ENCODE data around the gene BMAL1.
"Not testable (repeated sequence)": the region's sequence is repeated elsewhere in the genome, so short reads cannot be mapped to it uniquely, and the experiment has no call there.

The BMAL1 gene

GRCh38 chr11:13398335-13398734 lies 120.7 kb downstream of the BMAL1 start:
- H3K27me3 Mint-ChIP-seq; H3K4me3 Mint-ChIP-seq; H3K27ac Mint-ChIP-seq; DNase-seq (ENCODE audit: low spot score in 2 of 2); H3K9me3 Mint-ChIP-seq; H3K4me1 Mint-ChIP-seq; ATAC-seq (ENCODE audit: low read depth): not testable (repeated sequence)
- peaks cover 23% of the 10 kb centered on the region for H3K36me3 Mint-ChIP-seq

GRCh38 chr11:13405220-13405619 lies 127.6 kb downstream of the BMAL1 start:
- no peak for DNase-seq (ENCODE audit: low spot score in 2 of 2)
- no peak overlapping the region for H3K4me3 Mint-ChIP-seq
- no peaks in the 10 kb centered on the region for H3K27me3 Mint-ChIP-seq
- H3K36me3 Mint-ChIP-seq: peaks cover 32% of the 10 kb centered on the region
- no peak overlapping the region for H3K27ac Mint-ChIP-seq
- peaks cover 2% of the 10 kb centered on the region for H3K4me1 Mint-ChIP-seq
- no peak for ATAC-seq (ENCODE audit: low read depth)
- peaks cover 4% of the 10 kb centered on the region for H3K9me3 Mint-ChIP-seq

- H3K36me3 Mint-ChIP-seq: peaks cover 29% of the 10 kb centered on the region
These were observed 137.6 kb downstream of the BMAL1 start for GRCh38 chr11:13415201-13415600.

GRCh38 chr11:13421561-13421960 lies 144.0 kb downstream of the BMAL1 start:
- Mint-ChIP-seq H3K4me1 (peaks cover 11% of the 10 kb centered on the region), H3K27ac (no peak overlapping the region)

More at GRCh38 chr11:13415201-13415600, 137.6 kb downstream of the BMAL1 start:
- Mint-ChIP-seq H3K4me3 (no peak overlapping the region), H3K27me3 (no peaks in the 10 kb centered on the region), H3K27ac (no peak overlapping the region), H3K4me1 (no peaks in the 10 kb centered on the region), H3K9me3 (no peaks in the 10 kb centered on the region)
- DNase-seq (ENCODE audit: low spot score in 2 of 2) (no peak), ATAC-seq (ENCODE audit: low read depth) (no peak)

GRCh38 chr11:13423372-13423771 lies 145.8 kb downstream of the BMAL1 start:
- no peak for ATAC-seq (ENCODE audit: low read depth)
- Mint-ChIP-seq H3K36me3 (peaks cover 24% of the 10 kb centered on the region), H3K27me3 (no peaks in the 10 kb centered on the region), H3K9me3 (peaks cover 6% of the 10 kb centered on the region), H3K4me1 (peaks cover 13% of the 10 kb centered on the region), H3K27ac (no peak overlapping the region), H3K4me3 (no peak overlapping the region)
- DNase-seq (ENCODE audit: low spot score in 2 of 2): no peak

More at GRCh38 chr11:13421561-13421960, 144.0 kb downstream of the BMAL1 start:
- DNase-seq (ENCODE audit: low spot score in 2 of 2) (no peak), ATAC-seq (ENCODE audit: low read depth) (no peak)
- H3K36me3 Mint-ChIP-seq: peaks cover 21% of the 10 kb centered on the region
- H3K27me3 Mint-ChIP-seq: no peaks in the 10 kb centered on the region
- peaks cover 6% of the 10 kb centered on the region for H3K9me3 Mint-ChIP-seq
- H3K4me3 Mint-ChIP-seq: no peak overlapping the region

- DNase-seq (ENCODE audit: low spot score in 2 of 2): no peak
- no peaks in the 10 kb centered on the region for H3K27me3 Mint-ChIP-seq
- H3K4me3 Mint-ChIP-seq: no peak overlapping the region
- no peak overlapping the region for H3K27ac Mint-ChIP-seq
- no peak for ATAC-seq (ENCODE audit: low read depth)
- peaks cover 21% of the 10 kb centered on the region for H3K4me1 Mint-ChIP-seq
- H3K9me3 Mint-ChIP-seq: peaks cover 12% of the 10 kb centered on the region
- H3K36me3 Mint-ChIP-seq: peaks cover 34% of the 10 kb centered on the region
These were observed 149.8 kb downstream of the BMAL1 start for GRCh38 chr11:13427440-13427839.

GRCh38 chr11:13429288-13429687 lies 151.7 kb downstream of the BMAL1 start:
- peaks cover 24% of the 10 kb centered on the region for H3K4me1 Mint-ChIP-seq
- peaks cover 12% of the 10 kb centered on the region for H3K9me3 Mint-ChIP-seq
- H3K36me3 Mint-ChIP-seq: peaks cover 35% of the 10 kb centered on the region
- DNase-seq (ENCODE audit: low spot score in 2 of 2) (no peak), ATAC-seq (ENCODE audit: low read depth) (no peak)
- no peaks in the 10 kb centered on the region for H3K27me3 Mint-ChIP-seq
- H3K4me3 Mint-ChIP-seq: no peak overlapping the region
- H3K27ac Mint-ChIP-seq: no peak overlapping the region

GRCh38 chr11:13429836-13430235 lies 152.2 kb downstream of the BMAL1 start:
- Mint-ChIP-seq H3K9me3 (peaks cover 12% of the 10 kb centered on the region), H3K36me3 (peaks cover 33% of the 10 kb centered on the region), H3K27me3 (no peaks in the 10 kb centered on the region), H3K4me3 (no peak overlapping the region), H3K27ac (no peak overlapping the region), H3K4me1 (peaks cover 25% of the 10 kb centered on the region)
- no peak for DNase-seq (ENCODE audit: low spot score in 2 of 2)
- no peak for ATAC-seq (ENCODE audit: low read depth)

- H3K4me1 Mint-ChIP-seq: peaks cover 25% of the 10 kb centered on the region
- no peak overlapping the region for H3K4me3 Mint-ChIP-seq
- DNase-seq (ENCODE audit: low spot score in 2 of 2) (no peak), ATAC-seq (ENCODE audit: low read depth) (no peak)
- H3K9me3 Mint-ChIP-seq: peaks cover 6% of the 10 kb centered on the region
- no peaks in the 10 kb centered on the region for H3K27me3 Mint-ChIP-seq
- peaks cover 24% of the 10 kb centered on the region for H3K36me3 Mint-ChIP-seq
- no peak overlapping the region for H3K27ac Mint-ChIP-seq
These were observed 155.8 kb downstream of the BMAL1 start for GRCh38 chr11:13433437-13433836.

GRCh38 chr11:13434247-13435205 lies 156.9 kb downstream of the BMAL1 start:
- Mint-ChIP-seq H3K27me3 (no peaks in the 10 kb centered on the region), H3K4me3 (no peak overlapping the region), H3K9me3 (peaks cover 3% of the 10 kb centered on the region), H3K36me3 (peaks cover 18% of the 10 kb centered on the region), H3K27ac (no peak overlapping the region), H3K4me1 (peaks cover 22% of the 10 kb centered on the region)
- no peak for ATAC-seq (ENCODE audit: low read depth)
- no peak for DNase-seq (ENCODE audit: low spot score in 2 of 2)

GRCh38 chr11:13436836-13437235 lies 159.2 kb downstream of the BMAL1 start:
- not testable (repeated sequence) for H3K27ac Mint-ChIP-seq; H3K9me3 Mint-ChIP-seq; H3K27me3 Mint-ChIP-seq; DNase-seq (ENCODE audit: low spot score in 2 of 2); H3K4me3 Mint-ChIP-seq; ATAC-seq (ENCODE audit: low read depth)
- H3K4me1 Mint-ChIP-seq: peaks cover 23% of the 10 kb centered on the region
- peaks cover 16% of the 10 kb centered on the region for H3K36me3 Mint-ChIP-seq
